ENCODE data around the gene C10orf90. TPM values are rescaled to one million over a fixed set of nuclear protein-coding genes. Genes with fewer than 3 reads are reported as not detected.

The C10orf90 gene
- total RNA-seq, 4 donors from 2014 or later = 2.1 to 6.5 (median 4.1) TPM

DNA sequence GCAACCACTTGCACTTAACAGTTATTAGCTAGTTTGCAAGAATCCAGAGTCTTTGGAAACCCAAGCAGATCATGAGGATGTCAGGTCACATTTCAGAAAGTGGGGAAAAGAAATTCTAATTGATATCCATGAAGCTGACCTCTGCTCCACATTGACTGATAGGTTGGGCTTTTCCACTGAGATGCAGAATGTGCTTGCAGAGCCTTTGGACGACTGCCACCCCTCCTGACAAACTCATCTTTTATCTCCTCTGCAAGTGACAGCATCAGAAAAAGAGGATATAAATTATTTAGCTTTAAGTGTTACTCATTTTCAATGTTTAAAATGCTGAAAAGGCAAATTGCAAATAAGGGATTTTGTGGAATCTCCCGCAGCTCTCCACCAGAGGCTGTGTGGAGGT lies 75.3 kb downstream of the C10orf90 start:
- no peak overlapping the region for H3K4me3 ChIP-seq
- H3K27me3 ChIP-seq = no peaks in the 10 kb centered on the region
- no peak for DNase-seq (ENCODE audit: low spot score in 2 of 2)
- H3K27ac ChIP-seq = no peak overlapping the region
- no peaks in the 10 kb centered on the region for H3K36me3 ChIP-seq
- TF ChIP-seq POLR2AphosphoS5 (IDR thresholded peaks at IDR 0.05) = no peak
- no peak for TF ChIP-seq POLR2A (IDR thresholded peaks at IDR 0.05)
- no peak for TF ChIP-seq EP300 (IDR thresholded peaks at IDR 0.05)
- TF ChIP-seq, protein P1, sequence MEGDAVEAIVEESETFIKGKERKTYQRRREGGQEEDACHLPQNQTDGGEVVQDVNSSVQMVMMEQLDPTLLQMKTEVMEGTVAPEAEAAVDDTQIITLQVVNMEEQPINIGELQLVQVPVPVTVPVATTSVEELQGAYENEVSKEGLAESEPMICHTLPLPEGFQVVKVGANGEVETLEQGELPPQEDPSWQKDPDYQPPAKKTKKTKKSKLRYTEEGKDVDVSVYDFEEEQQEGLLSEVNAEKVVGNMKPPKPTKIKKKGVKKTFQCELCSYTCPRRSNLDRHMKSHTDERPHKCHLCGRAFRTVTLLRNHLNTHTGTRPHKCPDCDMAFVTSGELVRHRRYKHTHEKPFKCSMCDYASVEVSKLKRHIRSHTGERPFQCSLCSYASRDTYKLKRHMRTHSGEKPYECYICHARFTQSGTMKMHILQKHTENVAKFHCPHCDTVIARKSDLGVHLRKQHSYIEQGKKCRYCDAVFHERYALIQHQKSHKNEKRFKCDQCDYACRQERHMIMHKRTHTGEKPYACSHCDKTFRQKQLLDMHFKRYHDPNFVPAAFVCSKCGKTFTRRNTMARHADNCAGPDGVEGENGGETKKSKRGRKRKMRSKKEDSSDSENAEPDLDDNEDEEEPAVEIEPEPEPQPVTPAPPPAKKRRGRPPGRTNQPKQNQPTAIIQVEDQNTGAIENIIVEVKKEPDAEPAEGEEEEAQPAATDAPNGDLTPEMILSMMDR (IDR thresholded peaks at IDR 0.05) = no peak
- H3K4me1 ChIP-seq = no peaks in the 10 kb centered on the region
- WGBS = 30% methylated on average over 2 of the region's 2 CpGs
- no peaks in the 10 kb centered on the region for H3K9me3 ChIP-seq

DNA sequence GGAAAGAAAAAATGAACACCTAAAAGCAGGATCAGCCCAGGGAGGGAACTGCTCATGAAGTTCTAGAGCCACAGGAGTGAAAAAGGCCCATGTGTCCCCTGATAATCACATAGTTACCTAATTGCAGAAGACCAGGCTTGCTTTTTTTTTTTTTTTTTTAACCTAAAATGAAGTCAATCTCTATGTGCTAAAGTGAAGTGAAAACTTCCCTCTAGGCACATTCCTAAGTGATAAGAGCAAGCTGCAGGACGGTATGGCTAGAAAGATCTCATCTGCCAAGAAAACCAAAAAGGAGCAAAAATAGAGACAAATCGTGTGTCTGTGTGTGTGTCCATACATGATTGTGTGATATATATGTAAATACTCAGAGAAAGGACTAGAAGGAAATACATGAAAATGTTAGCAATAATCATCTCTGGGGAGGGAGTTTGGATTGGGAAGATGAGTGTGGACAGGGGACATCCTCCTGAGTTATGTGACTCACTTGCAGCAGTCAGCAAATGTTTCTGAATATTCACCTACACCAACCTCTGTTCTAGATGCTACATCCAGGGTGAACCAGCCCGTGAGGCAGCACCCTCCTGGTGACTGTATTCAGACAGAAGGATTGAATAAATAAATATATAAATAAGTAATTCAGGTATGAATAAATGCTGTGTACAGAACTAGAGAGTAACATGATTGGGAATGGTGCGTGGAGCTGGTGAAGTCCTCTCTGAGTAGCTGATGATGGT lies 76.4 kb downstream of the C10orf90 start:
- DNase-seq (ENCODE audit: low spot score in 2 of 2) = no peak
- 70% methylated on average over 4 of the region's 4 CpGs for WGBS

DNA sequence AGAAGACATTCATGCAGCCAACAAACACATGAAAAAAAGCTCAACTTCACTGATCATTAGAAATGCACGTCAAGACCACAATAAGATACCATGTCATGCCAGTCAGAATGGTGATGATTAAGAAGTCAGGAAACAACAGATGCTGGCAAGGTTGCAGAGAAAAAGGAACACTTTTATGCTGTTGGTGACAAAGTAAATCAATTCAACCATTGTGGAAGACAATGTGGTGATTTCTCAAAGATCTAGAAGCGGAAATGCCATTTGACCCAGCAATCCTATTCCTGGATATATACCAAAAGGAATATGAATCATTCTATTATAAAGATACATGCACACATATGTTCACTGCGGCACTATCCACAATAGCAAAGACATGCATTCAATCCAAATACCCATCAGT lies 77.6 kb downstream of the C10orf90 start:
- TF ChIP-seq, protein P1 (IDR thresholded peaks at IDR 0.05) = no peak
- TF ChIP-seq POLR2A (IDR thresholded peaks at IDR 0.05) = no peak
- TF ChIP-seq EP300 (IDR thresholded peaks at IDR 0.05) = no peak
- no peak for TF ChIP-seq POLR2AphosphoS5 (IDR thresholded peaks at IDR 0.05)
- 85% methylated on average over 3 of the region's 3 CpGs for WGBS
- DNase-seq (ENCODE audit: low spot score in 2 of 2) = no peak
- Histone ChIP-seq H3K9me3 (no peaks in the 10 kb centered on the region), H3K27ac (no peak overlapping the region), H3K4me3 (no peak overlapping the region), H3K4me1 (no peaks in the 10 kb centered on the region), H3K36me3 (no peaks in the 10 kb centered on the region), H3K27me3 (peaks cover 2% of the 10 kb centered on the region)

More for the DNA sequence above, 76.4 kb downstream of the C10orf90 start:
- no peak for TF ChIP-seq EP300 (IDR thresholded peaks at IDR 0.05)
- no peak for TF ChIP-seq POLR2A (IDR thresholded peaks at IDR 0.05)
- TF ChIP-seq, protein P1 (IDR thresholded peaks at IDR 0.05) = no peak
- no peak for TF ChIP-seq POLR2AphosphoS5 (IDR thresholded peaks at IDR 0.05)
- H3K4me1 ChIP-seq = no peaks in the 10 kb centered on the region
- no peak overlapping the region for H3K27ac ChIP-seq
- no peak overlapping the region for H3K4me3 ChIP-seq
- H3K9me3 ChIP-seq = no peaks in the 10 kb centered on the region
- no peaks in the 10 kb centered on the region for H3K27me3 ChIP-seq
- no peaks in the 10 kb centered on the region for H3K36me3 ChIP-seq

DNA sequence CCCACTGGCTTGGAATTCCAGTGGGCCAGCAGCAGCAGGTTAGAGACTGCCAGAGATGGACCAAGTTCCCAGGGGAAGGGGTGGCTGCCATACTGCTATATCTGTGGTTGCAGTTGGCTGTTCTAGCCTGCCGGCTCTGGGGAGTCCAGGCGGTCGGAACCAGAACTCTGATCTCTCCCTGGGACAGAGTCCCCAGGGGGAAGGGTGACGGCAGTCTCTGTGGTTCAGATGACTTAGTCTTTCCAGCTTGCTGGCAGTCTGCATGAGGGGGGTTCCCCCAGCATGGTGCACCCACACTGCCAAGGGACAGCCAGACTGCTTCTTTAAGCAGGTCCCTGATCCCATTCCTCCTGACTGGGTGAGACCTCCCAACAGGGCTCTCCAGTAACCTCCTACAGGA lies 82.5 kb downstream of the C10orf90 start:
- Histone ChIP-seq H3K4me1 (no peaks in the 10 kb centered on the region), H3K27me3 (peaks cover 7% of the 10 kb centered on the region), H3K36me3 (no peaks in the 10 kb centered on the region), H3K4me3 (no peak overlapping the region), H3K9me3 (no peaks in the 10 kb centered on the region), H3K27ac (no peak overlapping the region)
- 73% methylated on average over 3 of the region's 4 CpGs for WGBS
- DNase-seq (ENCODE audit: low spot score in 2 of 2) = no peak
- TF ChIP-seq POLR2AphosphoS5 (IDR thresholded peaks at IDR 0.05) (no peak), POLR2A (IDR thresholded peaks at IDR 0.05) (no peak), EP300 (IDR thresholded peaks at IDR 0.05) (no peak)
- TF ChIP-seq, protein P1 (IDR thresholded peaks at IDR 0.05) = no peak

DNA sequence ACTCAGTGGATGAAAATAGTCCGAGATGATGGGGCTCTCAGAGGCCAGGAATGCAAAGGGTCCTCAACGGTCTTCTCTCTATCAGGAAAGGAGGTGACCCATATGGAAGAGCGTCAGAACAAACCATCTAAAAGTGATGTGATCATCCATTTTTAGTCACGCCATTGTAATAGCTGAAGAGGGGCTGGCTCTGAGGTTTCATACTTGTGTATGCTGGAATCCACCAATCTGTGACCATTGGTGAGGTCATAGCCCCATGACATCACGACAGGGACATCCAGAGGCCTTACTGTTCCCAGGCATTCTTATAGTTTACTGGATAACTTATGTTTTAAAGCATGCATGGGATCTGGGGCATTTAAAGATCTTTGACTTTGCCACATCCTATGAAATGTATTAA lies 83.6 kb downstream of the C10orf90 start:
- no peaks in the 10 kb centered on the region for H3K36me3 ChIP-seq
- H3K27ac ChIP-seq = no peak overlapping the region
- DNase-seq (ENCODE audit: low spot score in 2 of 2) = no peak
- H3K4me1 ChIP-seq = no peaks in the 10 kb centered on the region
- TF ChIP-seq EP300 (IDR thresholded peaks at IDR 0.05) (no peak), POLR2A (IDR thresholded peaks at IDR 0.05) (no peak), POLR2AphosphoS5 (IDR thresholded peaks at IDR 0.05) (no peak)
- TF ChIP-seq, protein P1 (IDR thresholded peaks at IDR 0.05) = no peak
- no peaks in the 10 kb centered on the region for H3K9me3 ChIP-seq
- 90% methylated on average over 5 of the region's 5 CpGs for WGBS
- H3K4me3 ChIP-seq = no peak overlapping the region
- peaks cover 7% of the 10 kb centered on the region for H3K27me3 ChIP-seq

All from suprapubic skin (tissue), 4 donors.